ENCODE measurements around the gene IL3. TPM values are rescaled to one million over a fixed set of nuclear protein-coding genes. Genes with fewer than 3 reads are reported as not detected.

Gene IL3
- total and polyA plus RNA-seq, 2 experiments from 2014 or later, result 0.37 TPM; not detected in 1

DNA sequence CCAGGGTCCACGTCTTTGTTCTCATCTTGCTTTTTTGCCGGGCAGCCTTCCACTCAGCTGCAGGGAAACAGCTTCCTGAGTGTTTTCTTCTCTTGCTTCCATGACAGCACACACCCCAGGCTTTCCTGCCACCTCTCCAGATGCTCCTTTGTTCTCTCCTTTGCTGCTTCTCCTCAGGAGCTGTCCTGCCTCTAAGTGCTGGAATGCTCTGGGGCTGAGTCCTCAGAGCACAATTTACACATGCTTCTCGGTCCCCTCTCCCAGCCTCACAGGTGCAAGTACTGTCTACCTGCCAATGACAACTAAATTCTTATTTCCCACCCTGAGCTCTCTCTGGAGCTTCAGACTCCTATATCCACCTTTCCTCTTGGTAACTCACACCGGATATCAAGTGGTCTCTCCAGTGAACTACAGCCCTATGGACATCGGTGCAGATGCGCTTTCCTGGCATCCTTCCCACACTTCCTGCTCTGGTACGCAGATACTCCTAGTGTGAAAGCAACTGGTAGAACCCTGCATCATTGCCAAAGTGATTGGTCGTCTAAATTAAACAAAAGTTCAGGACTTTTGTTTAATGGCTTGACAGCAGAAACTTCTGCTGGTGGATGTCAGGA, 35.6 kb upstream of the IL3 start:
- WGBS (ENCODE audit: low lambda C conversion rate, missing lambda C conversion rate), result 75% methylated on average over 8 of the region's 8 CpGs
- no peak for DNase-seq (ENCODE audit: low spot score)
- no peak overlapping the region for H3K4me2 ChIP-seq
- H3K27me3 ChIP-seq, result peaks cover 8% of the 10 kb centered on the region
- no peaks in the 10 kb centered on the region for H4K20me1 ChIP-seq (ENCODE audit: insufficient read depth, poor library complexity, severe bottlenecking)
- no peaks in the 10 kb centered on the region for H3K36me3 ChIP-seq (replicated peaks; ENCODE audit: insufficient read depth, low read depth)
- H3K79me2 ChIP-seq, result no peaks in the 10 kb centered on the region
- no peak overlapping the region for H3K4me3 ChIP-seq
- no peak overlapping the region for H2AFZ ChIP-seq
- no peak overlapping the region for H3K27ac ChIP-seq
- no peaks in the 10 kb centered on the region for H3K9me2 ChIP-seq (replicated peaks; ENCODE audit: insufficient read depth)
- no peaks in the 10 kb centered on the region for H3K9me3 ChIP-seq (ENCODE audit: low read depth)
- H3K4me1 ChIP-seq (ENCODE audit: insufficient read depth), result no peaks in the 10 kb centered on the region
- no peak for TF ChIP-seq EZH2 (IDR thresholded peaks at IDR 0.05; ENCODE audit: borderline replicate concordance)

DNA sequence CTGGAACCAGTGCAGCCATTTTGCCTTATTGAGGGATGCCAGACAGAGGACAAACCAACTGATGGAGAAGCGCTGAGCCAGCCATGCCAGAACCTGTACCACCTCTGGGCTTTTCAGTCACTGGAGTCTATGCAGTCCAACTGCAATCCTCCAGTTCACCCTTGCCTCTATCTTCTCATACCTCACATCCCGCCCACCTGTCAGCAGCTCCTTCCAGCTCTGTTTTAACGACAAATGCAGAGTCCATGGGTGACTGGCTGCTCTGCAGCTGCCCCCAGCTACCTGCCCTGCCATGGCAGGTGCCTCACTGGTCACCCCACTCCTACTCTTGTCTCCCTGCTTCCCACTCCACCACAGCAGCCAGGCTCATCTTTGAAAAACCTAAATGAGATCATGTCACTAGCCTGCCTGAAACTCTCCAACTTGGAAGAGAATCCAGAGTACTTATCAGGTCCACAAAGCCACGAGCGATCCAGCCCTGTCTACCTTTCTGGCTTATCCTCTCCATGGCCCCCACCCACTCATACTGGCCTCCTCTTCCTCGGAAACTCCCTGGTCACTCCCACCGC, 35.0 kb upstream of the IL3 start:
- no peak for DNase-seq (ENCODE audit: low spot score)
- no peak overlapping the region for H3K4me2 ChIP-seq
- no peaks in the 10 kb centered on the region for H3K4me1 ChIP-seq (ENCODE audit: insufficient read depth)
- H3K36me3 ChIP-seq (replicated peaks; ENCODE audit: insufficient read depth, low read depth), result no peaks in the 10 kb centered on the region
- no peak overlapping the region for H3K27ac ChIP-seq
- 83% methylated on average over 7 of the region's 7 CpGs for WGBS (ENCODE audit: low lambda C conversion rate, missing lambda C conversion rate)
- peaks cover 3% of the 10 kb centered on the region for H3K27me3 ChIP-seq
- no peaks in the 10 kb centered on the region for H4K20me1 ChIP-seq (ENCODE audit: insufficient read depth, poor library complexity, severe bottlenecking)
- H3K9me3 ChIP-seq (ENCODE audit: low read depth), result no peaks in the 10 kb centered on the region
- TF ChIP-seq, protein P1, sequence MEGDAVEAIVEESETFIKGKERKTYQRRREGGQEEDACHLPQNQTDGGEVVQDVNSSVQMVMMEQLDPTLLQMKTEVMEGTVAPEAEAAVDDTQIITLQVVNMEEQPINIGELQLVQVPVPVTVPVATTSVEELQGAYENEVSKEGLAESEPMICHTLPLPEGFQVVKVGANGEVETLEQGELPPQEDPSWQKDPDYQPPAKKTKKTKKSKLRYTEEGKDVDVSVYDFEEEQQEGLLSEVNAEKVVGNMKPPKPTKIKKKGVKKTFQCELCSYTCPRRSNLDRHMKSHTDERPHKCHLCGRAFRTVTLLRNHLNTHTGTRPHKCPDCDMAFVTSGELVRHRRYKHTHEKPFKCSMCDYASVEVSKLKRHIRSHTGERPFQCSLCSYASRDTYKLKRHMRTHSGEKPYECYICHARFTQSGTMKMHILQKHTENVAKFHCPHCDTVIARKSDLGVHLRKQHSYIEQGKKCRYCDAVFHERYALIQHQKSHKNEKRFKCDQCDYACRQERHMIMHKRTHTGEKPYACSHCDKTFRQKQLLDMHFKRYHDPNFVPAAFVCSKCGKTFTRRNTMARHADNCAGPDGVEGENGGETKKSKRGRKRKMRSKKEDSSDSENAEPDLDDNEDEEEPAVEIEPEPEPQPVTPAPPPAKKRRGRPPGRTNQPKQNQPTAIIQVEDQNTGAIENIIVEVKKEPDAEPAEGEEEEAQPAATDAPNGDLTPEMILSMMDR (IDR thresholded peaks at IDR 0.05; ENCODE audit: poor library complexity), result no peak
- TF ChIP-seq EZH2phosphoT487 (IDR thresholded peaks at IDR 0.05; ENCODE audit: low read depth, severe bottlenecking, unreplicated experiment), result no peak
- TF ChIP-seq EZH2 (IDR thresholded peaks at IDR 0.05; ENCODE audit: borderline replicate concordance), result no peak
- H3K9me2 ChIP-seq (replicated peaks; ENCODE audit: insufficient read depth), result no peaks in the 10 kb centered on the region
- H3K4me3 ChIP-seq, result no peak overlapping the region
- no peaks in the 10 kb centered on the region for H3K79me2 ChIP-seq
- no peak overlapping the region for H2AFZ ChIP-seq

DNA sequence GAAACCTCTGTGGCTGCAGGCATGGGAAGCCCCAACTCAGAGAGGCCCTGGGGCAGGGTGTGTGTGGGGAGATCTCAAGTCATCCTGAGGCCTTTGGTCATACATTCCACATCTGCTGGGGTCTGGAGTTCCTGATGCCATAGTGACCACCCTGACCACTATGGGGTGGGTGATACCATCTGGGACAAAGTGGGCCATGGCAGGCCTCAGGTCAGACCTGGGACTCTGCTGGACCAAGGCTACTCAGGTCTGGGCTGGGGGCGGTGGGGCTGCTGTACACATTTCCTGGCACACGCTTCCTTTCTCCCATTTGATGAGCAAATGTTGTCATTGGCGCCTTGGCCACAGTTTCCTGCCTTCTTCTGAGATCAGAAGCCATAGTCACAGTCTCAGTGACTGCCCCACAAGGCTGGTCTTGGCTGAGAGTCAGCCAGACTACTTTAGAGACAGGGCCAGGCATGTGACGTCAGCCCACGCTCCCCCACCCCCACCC, 33.9 kb upstream of the IL3 start:
- no peak for TF ChIP-seq EZH2phosphoT487 (IDR thresholded peaks at IDR 0.05; ENCODE audit: low read depth, severe bottlenecking, unreplicated experiment)
- TF ChIP-seq, protein P1 (IDR thresholded peaks at IDR 0.05; ENCODE audit: poor library complexity), result no peak
- TF ChIP-seq EZH2 (IDR thresholded peaks at IDR 0.05; ENCODE audit: borderline replicate concordance), result no peak
- Histone ChIP-seq H4K20me1 (ENCODE audit: insufficient read depth, poor library complexity, severe bottlenecking) (no peaks in the 10 kb centered on the region), H3K4me3 (no peak overlapping the region), H3K36me3 (replicated peaks; ENCODE audit: insufficient read depth, low read depth) (no peaks in the 10 kb centered on the region), H3K4me2 (no peak overlapping the region), H3K27ac (no peak overlapping the region), H3K27me3 (no peaks in the 10 kb centered on the region), H3K4me1 (ENCODE audit: insufficient read depth) (no peaks in the 10 kb centered on the region), H3K9me3 (ENCODE audit: low read depth) (no peaks in the 10 kb centered on the region), H3K9me2 (replicated peaks; ENCODE audit: insufficient read depth) (no peaks in the 10 kb centered on the region), H2AFZ (no peak overlapping the region), H3K79me2 (no peaks in the 10 kb centered on the region)
- no peak for DNase-seq (ENCODE audit: low spot score)
- WGBS (ENCODE audit: low lambda C conversion rate, missing lambda C conversion rate), result 78% methylated on average over 5 of the region's 5 CpGs

DNA sequence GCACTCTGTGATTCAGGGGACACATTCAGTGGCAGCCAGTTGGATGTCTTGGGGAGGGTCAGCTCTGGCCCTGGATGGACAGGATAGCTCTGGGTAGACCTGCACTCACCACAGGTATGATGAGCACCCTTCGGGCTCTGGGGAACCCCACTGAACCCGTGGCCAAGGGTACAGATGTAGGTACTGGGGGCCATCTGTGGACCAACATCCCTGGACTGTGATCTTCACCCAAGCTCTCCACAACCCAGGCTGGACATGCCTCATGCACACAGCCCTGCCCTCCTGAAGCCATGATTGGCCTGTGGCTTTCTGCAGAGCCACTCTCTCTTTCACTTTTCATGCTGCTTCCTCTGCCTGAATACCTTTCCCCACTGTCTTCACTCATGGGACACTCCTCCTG, 33.4 kb upstream of the IL3 start:
- Histone ChIP-seq H2AFZ (no peak overlapping the region), H3K9me2 (replicated peaks; ENCODE audit: insufficient read depth) (no peaks in the 10 kb centered on the region), H3K9me3 (ENCODE audit: low read depth) (no peaks in the 10 kb centered on the region), H3K36me3 (replicated peaks; ENCODE audit: insufficient read depth, low read depth) (no peaks in the 10 kb centered on the region), H3K4me3 (no peak overlapping the region), H3K79me2 (no peaks in the 10 kb centered on the region), H3K27ac (no peak overlapping the region), H3K4me1 (ENCODE audit: insufficient read depth) (no peaks in the 10 kb centered on the region), H3K4me2 (no peak overlapping the region), H3K27me3 (no peaks in the 10 kb centered on the region), H4K20me1 (ENCODE audit: insufficient read depth, poor library complexity, severe bottlenecking) (no peaks in the 10 kb centered on the region)
- no peak for DNase-seq (ENCODE audit: low spot score)
- no peak for TF ChIP-seq EZH2 (IDR thresholded peaks at IDR 0.05; ENCODE audit: borderline replicate concordance)
- TF ChIP-seq, protein P1 (IDR thresholded peaks at IDR 0.05; ENCODE audit: poor library complexity), result no peak
- TF ChIP-seq EZH2phosphoT487 (IDR thresholded peaks at IDR 0.05; ENCODE audit: low read depth, severe bottlenecking, unreplicated experiment), result no peak
- 76% methylated on average over 2 of the region's 2 CpGs for WGBS (ENCODE audit: low lambda C conversion rate, missing lambda C conversion rate)

All from hepatocyte (in vitro differentiated cells).